Osteocyte (in vitro differentiated cells): ENCODE results near the gene CFAP251. TPM values are rescaled to one million over a fixed set of nuclear protein-coding genes. Genes with fewer than 3 reads are reported as not detected.

ENCODE experiments used
- DNase-seq: peaks from one replicate; pipeline ENCODE4 v3.0.0; 2021; ENCODE audit warnings: mixed read lengths; ENCODE audit not compliant: unreplicated experiment; ENCODE audit errors: extremely low spot score
- H3K27ac Mint-ChIP-seq: one replicate; pipeline ENCODE4 v1.8.0; 2021; ENCODE audit warnings: mild to moderate bottlenecking, mixed read lengths; ENCODE audit not compliant: unreplicated experiment
- H3K27me3 Mint-ChIP-seq: one replicate; pipeline ENCODE4 v1.8.0; 2021; ENCODE audit warnings: mixed read lengths; ENCODE audit not compliant: unreplicated experiment
- H3K36me3 Mint-ChIP-seq: one replicate; pipeline ENCODE4 v1.8.0; 2021; ENCODE audit warnings: mixed read lengths; ENCODE audit not compliant: unreplicated experiment
- H3K4me1 Mint-ChIP-seq: one replicate; pipeline ENCODE4 v1.8.0; 2021; ENCODE audit warnings: mixed read lengths; ENCODE audit not compliant: unreplicated experiment
- H3K4me3 Mint-ChIP-seq: one replicate; pipeline ENCODE4 v1.8.0; 2021; ENCODE audit warnings: mild to moderate bottlenecking, moderate library complexity, mixed read lengths; ENCODE audit not compliant: unreplicated experiment
- H3K9me3 Mint-ChIP-seq: one replicate; pipeline ENCODE4 v1.8.0; 2021; ENCODE audit warnings: mixed read lengths; ENCODE audit not compliant: unreplicated experiment
- total RNA-seq: library from RNA; stranded (reverse); gene quantifications from 2 replicates; pipeline ENCODE4 v1.2.1, GENCODE V29; 2021
- TF ChIP-seq, protein P1 (sequence below): fragments of 200-600 bp; sonication (generic); IDR thresholded peaks from 2 replicates; pipeline ENCODE4 v1.5.0; 2021; ENCODE audit warnings: antibody characterized with exemption, mild to moderate bottlenecking, moderate library complexity

The CFAP251 gene
- total RNA-seq, 1 donor from 2014 or later, result 2.6 TPM

DNA sequence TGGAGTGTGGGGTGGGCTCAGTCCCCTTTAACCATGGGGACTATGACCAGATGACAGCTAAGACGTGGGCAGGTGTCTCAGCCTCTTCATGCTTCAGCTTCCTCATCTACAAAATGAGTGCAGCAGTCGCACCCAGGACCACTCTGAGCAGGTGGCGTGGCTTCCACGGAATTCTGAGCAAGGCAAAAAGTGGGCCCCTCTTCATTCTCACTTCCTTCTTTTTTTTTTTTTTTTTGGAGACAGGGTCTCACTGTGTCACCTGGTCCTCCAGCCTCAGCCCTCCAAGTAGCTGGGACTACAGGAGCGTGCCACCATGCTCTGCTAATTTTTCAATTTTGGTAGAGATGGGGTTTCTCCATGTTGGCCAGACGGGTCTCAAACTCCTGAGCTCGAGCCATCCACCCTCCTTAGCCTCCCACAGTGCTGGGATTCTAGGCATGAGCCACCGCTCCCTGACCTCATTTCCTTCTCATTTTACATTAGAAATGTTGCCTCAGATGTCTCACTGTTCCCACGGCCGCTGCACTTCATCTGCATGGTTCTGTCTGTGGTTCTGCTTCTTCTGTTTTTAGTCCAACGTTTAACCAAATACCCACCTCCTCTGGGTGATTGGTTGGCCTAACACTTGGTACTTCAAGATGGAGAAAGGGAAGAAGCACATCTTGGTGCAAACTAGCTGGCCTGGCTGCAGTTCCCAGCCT is 61.9 kb downstream of the CFAP251 start:
- DNase-seq, result no peak
- no peak overlapping the region for H3K27ac Mint-ChIP-seq

DNA sequence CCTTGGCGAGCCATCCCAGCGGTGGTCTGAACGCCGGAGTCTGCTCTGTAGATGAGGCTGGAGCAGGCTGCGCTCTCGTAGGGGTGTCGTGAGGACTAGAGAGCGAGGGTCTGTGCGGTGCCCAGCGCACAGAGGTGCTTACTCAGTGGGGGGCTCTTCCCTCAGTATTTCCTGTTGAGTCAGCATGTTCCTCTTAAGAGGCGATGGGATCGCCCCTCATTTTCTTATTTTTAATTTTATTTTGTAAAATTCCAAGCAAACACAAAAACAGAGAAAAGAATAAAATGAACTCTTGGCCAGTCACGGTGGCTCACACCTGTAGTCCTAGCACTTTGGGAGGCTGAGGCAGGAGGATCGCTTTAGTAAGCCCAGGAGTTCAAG is 62.5 kb downstream of the CFAP251 start:
- Mint-ChIP-seq H3K36me3 (no peaks in the 10 kb centered on the region), H3K9me3 (no peaks in the 10 kb centered on the region), H3K4me1 (peaks cover 5% of the 10 kb centered on the region), H3K27me3 (no peaks in the 10 kb centered on the region), H3K4me3 (no peak overlapping the region), H3K27ac (no peak overlapping the region)
- DNase-seq, result no peak
- TF ChIP-seq, protein P1, sequence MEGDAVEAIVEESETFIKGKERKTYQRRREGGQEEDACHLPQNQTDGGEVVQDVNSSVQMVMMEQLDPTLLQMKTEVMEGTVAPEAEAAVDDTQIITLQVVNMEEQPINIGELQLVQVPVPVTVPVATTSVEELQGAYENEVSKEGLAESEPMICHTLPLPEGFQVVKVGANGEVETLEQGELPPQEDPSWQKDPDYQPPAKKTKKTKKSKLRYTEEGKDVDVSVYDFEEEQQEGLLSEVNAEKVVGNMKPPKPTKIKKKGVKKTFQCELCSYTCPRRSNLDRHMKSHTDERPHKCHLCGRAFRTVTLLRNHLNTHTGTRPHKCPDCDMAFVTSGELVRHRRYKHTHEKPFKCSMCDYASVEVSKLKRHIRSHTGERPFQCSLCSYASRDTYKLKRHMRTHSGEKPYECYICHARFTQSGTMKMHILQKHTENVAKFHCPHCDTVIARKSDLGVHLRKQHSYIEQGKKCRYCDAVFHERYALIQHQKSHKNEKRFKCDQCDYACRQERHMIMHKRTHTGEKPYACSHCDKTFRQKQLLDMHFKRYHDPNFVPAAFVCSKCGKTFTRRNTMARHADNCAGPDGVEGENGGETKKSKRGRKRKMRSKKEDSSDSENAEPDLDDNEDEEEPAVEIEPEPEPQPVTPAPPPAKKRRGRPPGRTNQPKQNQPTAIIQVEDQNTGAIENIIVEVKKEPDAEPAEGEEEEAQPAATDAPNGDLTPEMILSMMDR, result no peak

More for the DNA sequence above, 61.9 kb downstream of the CFAP251 start:
- Mint-ChIP-seq H3K27me3 (no peaks in the 10 kb centered on the region), H3K4me3 (no peak overlapping the region), H3K4me1 (peaks cover 5% of the 10 kb centered on the region), H3K9me3 (no peaks in the 10 kb centered on the region), H3K36me3 (no peaks in the 10 kb centered on the region)
- TF ChIP-seq, protein P1, result no peak

DNA sequence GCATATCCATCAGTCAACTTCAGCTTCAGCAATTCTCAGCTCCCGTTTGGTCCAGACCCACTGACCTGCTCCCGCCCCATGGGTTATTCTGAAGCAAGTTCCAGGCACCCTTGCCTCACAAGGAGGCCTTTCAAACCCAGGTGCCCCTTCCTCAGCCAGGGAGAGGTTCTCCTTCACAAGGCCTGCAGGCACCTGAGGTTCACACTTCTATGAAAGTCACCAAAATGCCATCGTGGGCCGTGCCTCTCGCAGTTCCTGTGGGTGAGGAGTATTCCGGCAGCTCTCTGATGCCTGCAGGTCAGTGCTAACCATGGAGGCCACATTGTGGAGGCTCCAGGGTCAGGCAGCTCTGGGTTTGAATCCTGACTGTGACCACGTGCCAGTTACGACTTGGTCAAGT is 63.1 kb downstream of the CFAP251 start:
- Mint-ChIP-seq H3K4me3 (no peak overlapping the region), H3K27ac (no peak overlapping the region), H3K9me3 (no peaks in the 10 kb centered on the region), H3K36me3 (no peaks in the 10 kb centered on the region), H3K27me3 (no peaks in the 10 kb centered on the region), H3K4me1 (peaks cover 5% of the 10 kb centered on the region)
- no peak for DNase-seq
- TF ChIP-seq, protein P1, result no peak

DNA sequence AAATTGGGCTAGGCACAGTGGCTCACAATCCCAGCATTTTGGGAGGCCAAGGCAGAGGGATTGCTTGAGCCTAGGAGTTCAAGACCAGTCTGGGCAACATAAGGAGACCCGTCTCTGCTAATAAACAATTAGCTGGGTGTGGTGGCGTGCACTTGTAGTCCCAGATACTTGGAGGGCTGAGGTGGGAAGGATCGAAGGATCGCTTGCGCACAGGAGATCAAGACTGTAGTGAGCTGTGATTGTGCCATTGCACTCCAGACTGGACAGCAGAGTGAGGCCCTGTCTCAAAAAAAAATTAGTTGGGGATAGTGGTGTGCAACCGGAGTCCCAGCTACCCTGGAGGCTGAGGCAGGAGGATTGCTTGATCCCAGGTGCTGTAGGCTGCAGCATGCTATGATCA is 64.6 kb downstream of the CFAP251 start:
- no peaks in the 10 kb centered on the region for H3K27me3 Mint-ChIP-seq
- H3K27ac Mint-ChIP-seq, result no peak overlapping the region
- DNase-seq, result no peak
- H3K9me3 Mint-ChIP-seq, result no peaks in the 10 kb centered on the region
- H3K36me3 Mint-ChIP-seq, result no peaks in the 10 kb centered on the region
- H3K4me3 Mint-ChIP-seq, result no peak overlapping the region
- peaks cover 5% of the 10 kb centered on the region for H3K4me1 Mint-ChIP-seq
- TF ChIP-seq, protein P1, result no peak

DNA sequence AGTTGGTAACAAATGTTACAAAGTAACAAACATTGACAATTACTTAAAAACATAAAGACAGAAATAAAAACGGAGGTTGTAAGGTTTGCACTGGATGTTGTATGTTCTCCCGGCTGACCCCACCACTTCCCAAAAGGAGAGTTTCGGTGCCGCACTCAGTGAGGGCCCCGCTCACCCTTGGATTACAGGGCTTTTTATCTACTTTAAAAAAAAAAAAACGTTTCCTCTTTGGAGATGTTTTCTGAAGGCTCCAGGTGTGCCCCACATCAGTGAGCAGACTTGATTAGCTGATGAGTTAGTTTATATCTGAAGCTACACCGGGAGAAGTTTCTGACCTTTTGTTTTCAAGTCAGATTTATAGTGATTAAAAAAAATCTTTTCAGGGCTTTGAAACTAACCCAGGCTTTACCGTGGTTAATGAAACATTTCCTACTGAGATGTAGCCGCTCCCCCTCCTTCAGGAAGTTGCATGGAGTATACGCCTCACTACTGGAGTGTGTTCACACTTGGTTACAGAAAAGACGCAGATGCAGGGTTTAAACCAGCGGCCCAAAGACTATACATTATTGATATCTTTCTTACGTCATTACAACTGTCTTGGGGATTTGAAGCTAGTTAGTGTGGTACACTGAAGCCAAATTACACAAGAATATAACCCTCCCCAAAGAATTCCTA is 65.3 kb downstream of the CFAP251 start:
- no peaks in the 10 kb centered on the region for H3K9me3 Mint-ChIP-seq
- DNase-seq, result no peak
- TF ChIP-seq, protein P1, result no peak
- no peak overlapping the region for H3K27ac Mint-ChIP-seq
- peaks cover 5% of the 10 kb centered on the region for H3K4me1 Mint-ChIP-seq
- no peaks in the 10 kb centered on the region for H3K27me3 Mint-ChIP-seq
- no peaks in the 10 kb centered on the region for H3K36me3 Mint-ChIP-seq
- no peak overlapping the region for H3K4me3 Mint-ChIP-seq
